Measurements from ENCODE around the gene GJB4. TPM values are rescaled to one million over a fixed set of nuclear protein-coding genes. Genes with fewer than 3 reads are reported as not detected.

Gene GJB4
- polyA plus RNA-seq, 6 donors from 2014 or later = not detected

GRCh38 chr1:34785875-34786470 is 26.4 kb downstream of the GJB4 start:
- H3K27me3 Mint-ChIP-seq = peaks cover 45 to 84% (median 78%) of the 10 kb centered on the region in 3 donors
- H3K36me3 Mint-ChIP-seq = no peaks in the 10 kb centered on the region
- no peak for DNase-seq
- H3K4me1 Mint-ChIP-seq = peaks cover 5 to 15% (median 5%) of the 10 kb centered on the region in 3 donors
- peak overlapping the region in 1 of 6 donors; percentile 65 for H3K27ac Mint-ChIP-seq
- no peak overlapping the region for H3K4me3 Mint-ChIP-seq
- ATAC-seq (ENCODE audit: low read depth in 2 of 2) = no peak
- H3K9me3 Mint-ChIP-seq = no peaks in the 10 kb centered on the region

GRCh38 chr1:34786521-34787325 is 27.2 kb downstream of the GJB4 start:
- H3K27ac Mint-ChIP-seq = no peak overlapping the region
- H3K9me3 Mint-ChIP-seq = no peaks in the 10 kb centered on the region

GRCh38 chr1:34787461-34788420 is 28.2 kb downstream of the GJB4 start:
- ATAC-seq (ENCODE audit: low read depth in 2 of 2) (no peak), DNase-seq (no peak)
- Mint-ChIP-seq H3K9me3 (no peaks in the 10 kb centered on the region), H3K27ac (no peak overlapping the region), H3K4me3 (no peak overlapping the region), H3K36me3 (no peaks in the 10 kb centered on the region), H3K27me3 (peaks cover 53 to 88% (median 84%) of the 10 kb centered on the region in 3 donors), H3K4me1 (peaks cover 11 to 19% (median 12%) of the 10 kb centered on the region in 3 donors)

More at GRCh38 chr1:34786521-34787325, 27.2 kb downstream of the GJB4 start:
- Mint-ChIP-seq H3K4me1 (peaks cover 5 to 15% (median 6%) of the 10 kb centered on the region in 3 donors), H3K4me3 (peak overlapping the region in 1 of 8 donors; percentile 70), H3K27me3 (peaks cover 48 to 89% (median 86%) of the 10 kb centered on the region in 3 donors), H3K36me3 (no peaks in the 10 kb centered on the region)
- ATAC-seq (ENCODE audit: low read depth in 2 of 2) (peak; percentile 74 to 75), DNase-seq (peak; percentile 17)

GRCh38 chr1:34790985-34791384 is 31.4 kb downstream of the GJB4 start:
- H3K4me3 Mint-ChIP-seq = no peak overlapping the region
- H3K27ac Mint-ChIP-seq = peak overlapping the region in 1 of 6 donors; percentile 53
- H3K9me3 Mint-ChIP-seq = no peaks in the 10 kb centered on the region
- H3K36me3 Mint-ChIP-seq = no peaks in the 10 kb centered on the region
- DNase-seq = no peak
- peaks cover 12 to 19% (median 15%) of the 10 kb centered on the region in 3 donors for H3K4me1 Mint-ChIP-seq
- no peak for ATAC-seq (ENCODE audit: low read depth in 2 of 2)
- H3K27me3 Mint-ChIP-seq = peaks cover 39 to 61% (median 57%) of the 10 kb centered on the region in 3 donors

DNA sequence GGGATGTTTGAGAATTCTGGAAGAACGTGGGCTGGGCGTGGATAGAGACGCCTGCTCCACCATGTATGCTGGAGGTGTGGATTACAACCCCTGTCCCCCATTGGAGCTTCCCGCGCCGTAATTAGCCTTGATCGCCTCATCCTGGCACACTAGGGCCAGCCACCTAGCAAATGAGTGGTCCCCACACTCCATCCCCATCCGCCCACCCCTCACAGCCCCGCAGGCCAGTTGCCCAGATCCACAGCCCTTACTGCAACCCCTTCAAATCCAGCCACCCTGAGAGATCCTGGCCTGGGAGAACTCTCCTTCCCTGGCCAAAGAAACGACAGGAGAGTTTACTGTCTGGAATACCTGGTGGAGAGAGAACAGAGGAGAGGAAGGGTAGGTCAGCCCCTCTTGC is 32.9 kb downstream of the GJB4 start:
- no peak for ATAC-seq (ENCODE audit: low read depth in 2 of 2)
- H3K27me3 Mint-ChIP-seq = peaks cover 33 to 51% (median 47%) of the 10 kb centered on the region in 3 donors
- H3K36me3 Mint-ChIP-seq = no peaks in the 10 kb centered on the region
- peak overlapping the region; percentile 8 to 81 (median 58) for H3K4me3 Mint-ChIP-seq
- H3K4me1 Mint-ChIP-seq = peaks cover 8 to 15% (median 13%) of the 10 kb centered on the region in 3 donors
- DNase-seq = no peak
- peak overlapping the region in 1 of 6 donors; percentile 74 for H3K27ac Mint-ChIP-seq
- no peaks in the 10 kb centered on the region for H3K9me3 Mint-ChIP-seq

DNA sequence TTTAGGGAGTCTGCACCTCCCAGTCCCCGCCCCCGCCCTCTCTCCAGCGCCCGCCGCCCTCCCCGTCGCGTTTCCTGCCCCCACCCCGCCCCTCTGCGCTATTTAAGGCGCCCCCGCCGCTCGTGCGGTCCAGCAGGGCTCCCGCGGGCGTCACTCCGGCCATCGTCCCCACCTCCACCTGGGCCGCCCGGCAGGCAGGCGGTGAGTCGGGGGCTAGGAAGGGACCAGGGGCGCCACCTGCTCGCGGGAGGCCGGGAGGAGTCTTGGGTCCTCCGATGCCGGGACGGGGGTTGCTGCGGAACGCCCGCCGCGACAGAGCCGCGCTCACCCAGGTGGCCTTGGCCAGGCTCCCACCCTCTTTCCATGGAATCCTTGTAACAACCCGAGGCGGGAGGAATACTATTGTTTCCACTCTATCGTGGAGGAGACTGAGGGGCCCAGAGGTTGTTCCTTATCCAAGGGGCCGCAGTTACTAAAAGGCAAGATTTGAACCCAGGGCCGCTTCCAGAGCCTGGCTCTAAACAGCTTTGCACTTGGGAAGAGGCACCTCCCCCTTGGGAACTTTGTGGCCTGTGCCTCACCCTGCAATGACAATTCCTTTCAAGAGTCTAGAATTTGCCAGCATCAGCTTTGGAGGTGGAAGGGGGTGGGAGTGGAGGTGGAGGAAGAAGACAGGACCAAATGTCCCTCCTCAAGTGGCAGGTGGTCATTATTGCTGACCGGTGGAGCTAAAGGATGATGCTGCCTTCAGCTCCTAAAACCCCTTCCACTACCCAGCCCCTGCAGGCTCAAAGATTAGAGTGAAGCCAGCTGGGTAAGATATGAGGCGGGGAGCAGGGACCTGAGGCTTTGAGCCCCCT is 33.6 kb downstream of the GJB4 start, which contains the start of gene GJA4:
TSS of gene GJA4 (plus strand) at position 132 of the 860 bp plus-strand sequence. CDS start 1,215 bp downstream, outside the sequence.
- Mint-ChIP-seq H3K4me1 (peaks cover 8 to 15% (median 13%) of the 10 kb centered on the region in 3 donors), H3K36me3 (no peaks in the 10 kb centered on the region), H3K4me3 (peak within 1 kb of the TSS; percentile 28 to 81 (median 68)), H3K9me3 (no peaks in the 10 kb centered on the region), H3K27ac (peak within 1 kb of the TSS in 1 of 6 donors; percentile 74), H3K27me3 (peaks cover 33 to 48% (median 44%) of the 10 kb centered on the region in 3 donors)
- DNase-seq (no peak), ATAC-seq (ENCODE audit: low read depth in 2 of 2) (no peak)

DNA sequence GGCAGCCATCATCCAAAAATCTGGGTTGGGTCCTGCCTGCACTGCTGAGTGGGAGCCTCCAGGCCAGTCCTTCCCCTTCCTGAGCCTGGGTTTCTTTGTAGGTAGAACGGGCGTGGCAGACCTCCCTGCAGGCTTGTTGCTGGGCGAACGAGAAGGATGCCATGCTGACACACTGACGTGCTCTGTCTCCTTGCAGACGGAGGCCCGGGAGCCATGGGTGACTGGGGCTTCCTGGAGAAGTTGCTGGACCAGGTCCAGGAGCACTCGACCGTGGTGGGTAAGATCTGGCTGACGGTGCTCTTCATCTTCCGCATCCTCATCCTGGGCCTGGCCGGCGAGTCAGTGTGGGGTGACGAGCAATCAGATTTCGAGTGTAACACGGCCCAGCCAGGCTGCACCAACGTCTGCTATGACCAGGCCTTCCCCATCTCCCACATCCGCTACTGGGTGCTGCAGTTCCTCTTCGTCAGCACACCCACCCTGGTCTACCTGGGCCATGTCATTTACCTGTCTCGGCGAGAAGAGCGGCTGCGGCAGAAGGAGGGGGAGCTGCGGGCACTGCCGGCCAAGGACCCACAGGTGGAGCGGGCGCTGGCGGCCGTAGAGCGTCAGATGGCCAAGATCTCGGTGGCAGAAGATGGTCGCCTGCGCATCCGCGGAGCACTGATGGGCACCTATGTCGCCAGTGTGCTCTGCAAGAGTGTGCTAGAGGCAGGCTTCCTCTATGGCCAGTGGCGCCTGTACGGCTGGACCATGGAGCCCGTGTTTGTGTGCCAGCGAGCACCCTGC is 34.7 kb downstream of the GJB4 start:
- peaks cover 27 to 37% (median 33%) of the 10 kb centered on the region in 3 donors for H3K27me3 Mint-ChIP-seq
- H3K9me3 Mint-ChIP-seq = no peaks in the 10 kb centered on the region
- peaks cover 8 to 15% (median 13%) of the 10 kb centered on the region in 3 donors for H3K4me1 Mint-ChIP-seq
- peak overlapping the region in 1 of 8 donors; percentile 51 for H3K4me3 Mint-ChIP-seq
- H3K27ac Mint-ChIP-seq = no peak overlapping the region
- no peak for ATAC-seq (ENCODE audit: low read depth in 2 of 2)
- DNase-seq = no peak
- H3K36me3 Mint-ChIP-seq = no peaks in the 10 kb centered on the region

GRCh38 chr1:34794790-34795180 is 35.2 kb downstream of the GJB4 start:
- Mint-ChIP-seq H3K9me3 (no peaks in the 10 kb centered on the region), H3K27ac (no peak overlapping the region), H3K36me3 (no peaks in the 10 kb centered on the region), H3K27me3 (peaks cover 27 to 31% (median 27%) of the 10 kb centered on the region in 3 donors), H3K4me3 (peak overlapping the region in 1 of 8 donors; percentile 51), H3K4me1 (peaks cover 8 to 15% (median 11%) of the 10 kb centered on the region in 3 donors)
- DNase-seq = no peak
- no peak for ATAC-seq (ENCODE audit: low read depth in 2 of 2)

DNA sequence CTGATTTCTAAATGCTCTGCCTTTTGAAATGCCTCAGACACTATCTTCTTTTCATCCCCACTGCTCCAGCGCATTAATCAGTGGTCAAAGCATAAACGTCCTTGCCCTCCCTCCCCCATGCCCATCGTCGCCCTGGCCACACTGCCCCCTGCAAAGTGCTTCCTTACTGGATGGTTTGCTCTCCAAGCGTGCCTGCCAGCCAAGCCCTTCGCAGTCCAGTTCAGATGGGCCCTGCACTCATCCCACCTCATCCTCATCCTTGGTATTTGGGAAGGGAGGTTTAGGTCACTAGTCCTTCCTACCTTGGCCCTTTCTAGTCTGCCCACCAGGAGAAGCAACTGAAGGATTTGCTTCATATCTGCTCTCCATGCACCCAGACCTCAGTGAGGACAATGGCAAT is 36.4 kb downstream of the GJB4 start:
- H3K27ac Mint-ChIP-seq = no peak overlapping the region
- ATAC-seq (ENCODE audit: low read depth in 2 of 2) (no peak), DNase-seq (no peak)
- peak overlapping the region in 1 of 8 donors; percentile 77 for H3K4me3 Mint-ChIP-seq
- H3K4me1 Mint-ChIP-seq = peaks cover 8 to 15% (median 8%) of the 10 kb centered on the region in 3 donors
- H3K36me3 Mint-ChIP-seq = no peaks in the 10 kb centered on the region
- peaks cover 16 to 20% (median 16%) of the 10 kb centered on the region in 3 donors for H3K27me3 Mint-ChIP-seq
- no peaks in the 10 kb centered on the region for H3K9me3 Mint-ChIP-seq

- Mint-ChIP-seq H3K4me3 (no peak overlapping the region), H3K4me1 (peaks cover 5 to 11% (median 7%) of the 10 kb centered on the region in 3 donors), H3K27me3 (peaks cover 6 to 11% (median 10%) of the 10 kb centered on the region in 3 donors), H3K36me3 (no peaks in the 10 kb centered on the region), H3K9me3 (no peaks in the 10 kb centered on the region), H3K27ac (peak overlapping the region in 1 of 6 donors; percentile 59)
- DNase-seq (no peak), ATAC-seq (ENCODE audit: low read depth in 2 of 2) (no peak)
Observed at GRCh38 chr1:34796990-34797389, 37.5 kb downstream of the GJB4 start.

DNA sequence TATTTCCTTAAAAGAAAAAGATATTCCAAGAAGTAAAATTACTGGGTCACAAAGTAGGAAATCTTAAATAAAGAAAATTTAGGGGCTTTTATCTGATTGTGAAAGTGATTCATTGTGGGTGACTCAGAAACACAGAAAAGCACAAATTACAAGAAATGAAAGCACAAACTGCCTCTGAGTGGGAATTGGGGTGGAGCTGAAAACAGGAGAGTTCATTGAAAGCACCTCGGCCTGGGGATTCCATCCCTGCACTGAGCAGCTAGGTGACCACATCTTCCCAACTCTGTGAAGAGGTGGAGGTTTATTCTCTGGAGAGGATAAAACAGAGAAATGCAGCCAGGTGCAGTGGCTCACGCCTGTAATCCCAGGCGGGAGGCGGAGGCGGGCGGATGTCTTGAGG is 40.7 kb downstream of the GJB4 start:
- Mint-ChIP-seq H3K27me3 (peaks cover 0 to 8% (median 0%) of the 10 kb centered on the region in 3 donors), H3K4me3 (no peak overlapping the region), H3K36me3 (peaks cover 0 to 10% of the 10 kb centered on the region in 2 donors), H3K4me1 (no peaks in the 10 kb centered on the region), H3K27ac (peak overlapping the region in 2 of 6 donors; percentile 8 to 42), H3K9me3 (peaks cover 0 to 11% (median 3%) of the 10 kb centered on the region in 7 donors)
- ATAC-seq (ENCODE audit: low read depth in 2 of 2) (no peak), DNase-seq (no peak)
